NCI-H345 (cell line): Measurements from ENCODE around the gene DCAKD.
A peak's percentile ranks its signal among the peaks of the same experiment; 100 is the strongest.

Source experiments
- DNase-seq: peaks from one replicate; lab custom pipeline; 2025; lab: John Stamatoyannopoulos, UW

The DCAKD gene

GRCh38 chr17:45031231-45032173 lies 19.9 kb downstream of the DCAKD start:
- DNase-seq = no peak

- DNase-seq = no peak
Observed at GRCh38 chr17:45030733-45031132, 20.7 kb downstream of the DCAKD start.

DNA sequence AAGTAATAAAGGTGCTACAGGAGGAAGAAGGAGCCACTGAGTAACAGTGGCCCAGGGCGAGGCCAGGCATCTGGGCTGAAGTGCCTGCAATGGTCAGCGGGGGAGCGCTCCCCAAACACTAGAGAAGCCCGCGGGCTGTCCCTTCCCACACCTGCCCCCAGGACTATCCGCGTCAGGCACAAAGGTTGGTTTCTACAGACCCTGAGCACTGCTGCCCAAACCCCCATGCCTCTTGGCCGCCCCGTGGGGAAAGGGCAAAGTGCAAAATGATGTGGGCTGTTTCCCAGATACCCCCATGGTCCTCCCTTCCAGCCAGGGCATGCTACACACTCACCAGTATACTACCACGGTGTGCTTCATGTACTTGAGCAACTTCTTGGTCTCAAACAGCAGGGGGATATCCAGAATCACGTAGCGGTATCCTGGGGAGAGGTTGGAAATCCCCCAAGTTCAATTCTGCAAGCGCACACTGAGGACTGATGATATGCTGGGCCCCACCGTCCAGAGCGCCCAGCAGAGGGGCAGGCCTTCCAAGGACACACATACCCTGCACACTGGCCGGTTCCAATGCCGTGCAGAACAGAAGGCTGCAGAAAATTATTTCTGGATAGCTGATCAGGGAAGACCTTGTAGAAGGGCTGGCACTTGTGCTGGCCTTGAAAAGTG lies 21.5 kb downstream of the DCAKD start:
- no peak for DNase-seq

GRCh38 chr17:45029096-45029495 lies 22.3 kb downstream of the DCAKD start:
- no peak for DNase-seq

DNA sequence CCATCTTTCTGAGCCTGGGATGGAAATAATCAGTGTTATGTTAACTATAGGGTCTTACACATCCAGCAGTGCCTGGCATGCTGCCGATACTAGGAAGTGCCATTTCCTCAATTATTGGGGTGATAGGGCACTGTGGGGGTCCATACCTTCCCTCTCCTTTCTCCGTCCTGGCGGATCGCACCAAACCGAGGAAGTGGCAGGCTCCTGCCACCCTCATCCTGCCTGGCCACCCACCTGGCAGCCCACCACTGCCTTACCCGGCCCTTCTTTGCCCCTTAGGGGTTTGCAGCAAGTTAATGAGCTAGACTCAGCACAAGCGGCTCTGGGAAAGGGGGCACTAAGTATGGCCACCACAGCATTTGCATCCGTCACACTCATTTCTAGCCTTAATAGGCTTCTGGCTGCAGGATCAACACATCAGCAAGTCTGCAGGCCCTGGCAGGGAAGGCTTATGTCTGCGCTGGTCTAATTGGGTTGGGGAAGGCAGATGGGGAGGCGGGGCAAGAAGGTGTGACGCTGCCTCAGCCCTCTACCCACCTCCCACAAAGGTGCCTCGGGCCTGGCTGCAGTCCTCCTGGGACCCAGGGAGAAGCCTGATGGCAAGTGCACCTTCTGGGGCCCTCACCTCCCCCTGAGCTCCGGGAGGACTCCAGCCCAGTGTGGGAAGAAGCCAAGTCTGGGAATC lies 28.6 kb downstream of the DCAKD start:
- DNase-seq = no peak

- no peak for DNase-seq
Observed at GRCh38 chr17:45022288-45022648, 29.2 kb downstream of the DCAKD start.

- DNase-seq = peak; percentile 59
Observed at GRCh38 chr17:45021607-45022287, 29.7 kb downstream of the DCAKD start.

- no peak for DNase-seq
Observed at GRCh38 chr17:45020354-45021138, 30.9 kb downstream of the DCAKD start.

DNA sequence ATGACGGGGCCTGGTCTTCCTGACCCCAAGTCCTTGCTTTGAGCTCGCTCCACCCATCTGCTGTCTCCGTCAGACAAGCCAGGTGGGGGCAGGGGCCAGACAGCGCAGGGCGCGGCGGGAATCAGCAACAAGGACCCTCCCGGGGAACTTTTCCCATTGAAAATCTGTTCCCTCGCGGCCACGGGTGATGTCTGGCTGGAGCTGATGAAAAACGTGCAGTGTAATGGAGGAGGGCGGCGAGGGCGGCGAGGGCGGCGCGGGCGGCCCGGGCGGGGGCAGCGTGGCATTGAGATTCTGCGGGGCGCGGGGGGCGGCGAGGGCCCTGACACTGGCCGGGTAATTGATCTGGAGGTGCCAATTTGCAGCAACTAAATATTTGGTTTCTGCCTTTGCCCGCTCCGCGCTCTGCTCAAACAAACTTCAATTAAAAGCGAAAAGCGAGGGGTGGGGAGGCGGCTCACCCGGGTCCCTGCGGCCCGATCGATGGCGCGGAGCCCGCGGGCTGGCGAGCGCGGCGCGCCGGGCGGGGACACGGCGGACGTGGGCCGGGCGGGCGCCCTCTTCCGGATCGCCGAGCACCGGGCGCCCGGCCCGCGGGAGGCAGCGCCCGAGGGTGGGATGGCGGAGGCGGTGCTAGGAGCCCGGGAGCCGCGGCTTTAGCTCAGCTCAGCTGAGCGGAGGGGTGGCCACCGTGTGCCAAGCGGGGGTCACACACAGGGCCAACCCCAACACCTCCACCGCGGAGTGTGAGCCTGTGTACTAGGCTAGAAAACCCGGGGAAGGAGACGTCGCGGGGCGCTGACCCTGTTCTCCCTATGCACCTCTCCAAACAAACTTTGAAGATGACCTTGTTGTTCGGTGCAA lies 32.4 kb downstream of the DCAKD start:
- DNase-seq = peak; percentile 57

DNA sequence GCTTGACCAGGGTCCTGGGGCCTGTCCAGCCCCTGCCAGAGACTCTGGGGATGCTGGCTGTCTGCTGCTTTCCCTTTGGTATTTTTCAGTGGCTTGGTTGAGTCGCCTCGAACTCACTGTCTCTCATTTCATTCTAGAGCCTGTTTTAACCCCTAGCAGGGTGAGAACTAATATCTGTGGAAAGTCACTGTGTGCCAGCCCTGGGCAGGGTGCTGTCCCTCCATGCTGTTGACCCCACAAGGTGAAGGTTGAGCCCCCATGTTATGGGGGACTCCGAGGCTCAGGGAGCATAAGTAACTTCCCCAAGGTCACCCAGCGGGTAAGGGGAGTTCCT lies 33.0 kb downstream of the DCAKD start:
- no peak for DNase-seq

- DNase-seq = no peak
Observed at GRCh38 chr17:45016823-45017222, 34.6 kb downstream of the DCAKD start.

GRCh38 chr17:45016237-45016636 lies 35.2 kb downstream of the DCAKD start:
- DNase-seq = no peak

DNA sequence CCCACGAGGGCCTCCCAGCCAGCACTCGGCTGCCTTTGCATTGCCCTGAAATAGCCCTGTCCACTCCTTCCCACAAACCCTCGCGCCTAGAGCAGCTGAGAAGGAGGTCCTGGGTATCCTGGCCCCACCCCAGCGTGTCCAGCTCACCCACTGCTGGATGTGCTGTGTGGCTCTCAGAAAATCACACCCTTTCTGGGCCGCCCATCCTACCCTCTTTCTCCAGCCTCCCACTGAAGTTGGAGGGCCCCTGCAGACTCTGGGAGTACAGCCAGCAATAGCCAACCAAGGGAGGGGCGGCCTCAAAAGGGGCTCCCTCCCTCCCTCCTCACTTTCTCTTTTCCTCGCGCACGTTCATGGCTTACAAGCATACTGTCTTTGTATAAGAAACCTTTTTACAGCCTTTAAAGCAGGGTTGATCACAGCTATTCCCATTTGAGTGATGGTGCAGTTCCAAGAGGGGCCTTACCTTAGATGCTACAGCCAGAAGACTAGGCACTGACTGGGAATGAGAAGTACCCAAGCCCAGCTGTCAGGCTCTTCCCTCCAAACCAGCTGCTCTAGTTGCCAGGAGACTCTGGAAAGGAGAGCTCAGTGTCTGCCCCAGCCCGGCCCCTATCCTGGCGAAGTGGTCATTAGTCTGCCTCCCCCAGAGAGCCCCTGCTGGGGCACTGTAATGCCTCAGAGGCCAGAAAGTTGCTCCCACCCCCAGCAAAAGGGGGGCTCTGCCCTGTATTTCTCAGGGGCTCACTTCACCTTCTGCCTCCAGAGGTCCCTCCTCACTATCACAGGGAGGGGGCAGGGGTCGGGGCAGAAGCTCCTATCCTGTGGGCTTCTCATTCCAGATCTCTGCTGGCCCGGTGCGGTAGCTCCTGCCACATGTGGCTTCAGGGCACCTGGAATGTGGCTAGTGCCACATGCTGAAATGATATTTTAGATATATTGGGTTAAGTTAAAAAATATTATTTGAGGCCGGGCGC lies 38.1 kb downstream of the DCAKD start:
- peak; percentile 63 for DNase-seq

DNA sequence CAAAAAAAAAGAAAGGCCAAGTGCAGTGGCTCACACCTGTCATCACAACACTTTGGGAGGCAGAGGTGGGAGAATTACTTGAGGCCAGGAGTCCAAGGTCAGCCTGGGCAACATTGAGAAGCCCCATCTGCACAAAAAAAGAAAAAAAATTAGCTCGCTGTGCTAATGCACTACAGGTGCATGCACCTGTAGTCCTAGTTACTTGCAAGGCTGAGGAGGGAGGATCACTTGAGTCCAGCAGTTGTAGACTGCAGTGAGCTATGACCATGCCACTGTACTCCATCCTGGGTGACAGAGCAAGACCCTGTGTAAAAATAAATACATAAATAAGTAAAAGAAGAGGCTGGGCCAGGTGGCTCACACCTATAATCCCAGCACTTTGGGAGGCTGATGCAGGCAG lies 39.7 kb downstream of the DCAKD start:
- no peak for DNase-seq

DNA sequence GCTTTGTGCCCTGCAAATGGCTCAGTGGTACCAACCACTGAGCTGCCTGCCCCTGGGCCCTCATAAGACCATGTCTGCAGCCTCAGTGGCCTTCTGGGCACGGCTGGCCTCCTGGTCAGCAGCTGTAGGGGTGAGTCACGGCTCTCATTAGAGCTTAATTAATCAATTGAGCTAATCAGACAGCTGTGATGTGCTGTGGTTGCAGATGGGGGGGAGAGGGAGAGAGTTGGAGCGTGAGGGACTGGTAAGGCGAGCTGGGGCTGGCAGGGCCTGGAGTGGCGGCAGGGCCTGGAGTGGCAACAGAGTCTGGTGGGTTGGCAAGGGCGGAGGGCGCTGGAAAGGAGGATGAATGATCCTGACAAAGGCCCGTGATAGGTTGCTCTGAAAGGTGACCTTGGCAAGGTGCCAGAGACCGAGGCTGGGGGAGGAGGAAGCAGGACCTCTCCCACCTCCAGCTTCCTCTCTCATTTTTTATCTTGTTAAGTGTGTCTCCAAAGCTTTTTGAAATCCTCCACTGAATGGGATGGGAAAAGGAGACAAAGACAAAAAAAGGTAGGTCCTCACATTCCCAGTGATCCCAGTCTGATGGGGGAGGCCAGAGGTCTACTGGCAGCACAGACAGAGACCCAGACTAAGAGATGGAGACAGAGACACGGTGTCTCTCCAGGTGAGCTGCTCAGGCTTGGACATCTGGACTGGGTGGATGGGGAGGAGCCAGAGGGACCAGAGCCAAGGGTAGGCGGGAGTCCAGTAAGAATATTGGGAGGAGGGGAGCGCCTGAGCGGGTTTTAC lies 41.6 kb downstream of the DCAKD start:
- DNase-seq = no peak

DNA sequence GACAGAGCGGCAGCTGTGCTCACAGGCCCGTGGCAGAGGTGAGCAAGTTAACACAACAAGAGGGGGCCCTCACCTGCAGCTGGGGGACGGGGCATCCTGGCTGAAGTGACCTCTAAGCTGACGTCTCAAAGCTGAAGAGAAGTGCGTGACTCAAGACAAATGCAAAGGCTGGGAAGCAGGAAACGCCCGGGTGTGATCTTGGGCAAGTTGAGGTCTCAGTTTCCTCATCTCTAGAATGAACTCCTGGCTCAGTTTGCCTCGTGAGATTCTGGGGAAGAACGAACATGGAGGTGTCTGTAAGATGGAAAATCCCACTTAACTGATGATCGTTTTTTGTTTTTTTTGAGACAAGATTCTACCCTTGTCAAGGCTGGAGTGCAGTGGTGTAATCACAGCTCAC lies 43.2 kb downstream of the DCAKD start:
- no peak for DNase-seq

- DNase-seq = no peak
Observed at GRCh38 chr17:45006927-45007461, 44.4 kb downstream of the DCAKD start.

DNA sequence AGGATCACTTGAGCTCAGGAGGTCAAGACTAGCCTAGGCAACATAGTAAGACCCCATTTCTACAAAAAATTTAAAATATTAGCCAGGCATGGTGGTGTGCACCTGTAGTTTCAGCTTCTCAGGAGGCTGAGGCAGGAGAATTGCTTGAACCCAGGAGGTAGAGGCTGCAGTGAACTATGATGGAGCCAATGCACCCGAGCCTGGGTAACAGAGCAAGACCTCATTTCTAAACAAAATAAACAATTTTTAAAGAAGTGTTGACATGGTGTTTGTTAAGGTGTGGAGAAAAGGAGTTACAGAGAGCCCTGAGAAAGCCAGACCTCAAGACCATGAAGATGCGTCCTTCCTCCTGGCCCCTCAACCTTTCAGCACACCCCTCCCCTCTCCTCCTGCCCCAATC lies 45.7 kb downstream of the DCAKD start:
- DNase-seq = no peak
